Nucleus accumbens (tissue), 56 donors: ENCODE results near the gene GASK1A.

ENCODE experiments used
- DNase-seq, 56 donors: peaks; one replicate each; lab custom pipeline; 2025; lab: John Stamatoyannopoulos, UW

GASK1A gene

GRCh38 chr3:43012174-43012573 lies 33.1 kb downstream of the GASK1A start:
- DNase-seq = no peak

- no peak for DNase-seq
Measured at GRCh38 chr3:43013256-43013655, 34.1 kb downstream of the GASK1A start.

- no peak for DNase-seq
Measured at GRCh38 chr3:43013743-43014155, 34.6 kb downstream of the GASK1A start.

GRCh38 chr3:43014241-43014640 lies 35.1 kb downstream of the GASK1A start:
- no peak for DNase-seq

- DNase-seq = no peak
Measured at GRCh38 chr3:43014956-43015355, 35.8 kb downstream of the GASK1A start.

GRCh38 chr3:43015572-43015971 lies 36.5 kb downstream of the GASK1A start:
- no peak for DNase-seq

GRCh38 chr3:43015991-43016865 lies 37.1 kb downstream of the GASK1A start:
- no peak for DNase-seq

GRCh38 chr3:43017004-43017403 lies 37.9 kb downstream of the GASK1A start:
- no peak for DNase-seq

GRCh38 chr3:43017593-43018195 lies 38.6 kb downstream of the GASK1A start:
- DNase-seq = no peak

- DNase-seq = no peak
Measured at GRCh38 chr3:43018246-43018645, 39.1 kb downstream of the GASK1A start.

GRCh38 chr3:43019006-43019809 lies 40.1 kb downstream of the GASK1A start:
- DNase-seq = no peak

GRCh38 chr3:43019826-43020225 lies 40.7 kb downstream of the GASK1A start:
- DNase-seq = no peak

- no peak for DNase-seq
Measured at GRCh38 chr3:43021186-43021585, 42.1 kb downstream of the GASK1A start.

GRCh38 chr3:43022121-43022520 lies 43.0 kb downstream of the GASK1A start:
- no peak for DNase-seq

GRCh38 chr3:43023066-43023465 lies 44.0 kb downstream of the GASK1A start:
- DNase-seq = no peak

- no peak for DNase-seq
Measured at GRCh38 chr3:43023746-43024145, 44.6 kb downstream of the GASK1A start.

GRCh38 chr3:43024181-43024885 lies 45.2 kb downstream of the GASK1A start:
- DNase-seq = no peak

GRCh38 chr3:43025423-43025822 lies 46.3 kb downstream of the GASK1A start:
- no peak for DNase-seq

GRCh38 chr3:43028001-43028400 lies 48.9 kb downstream of the GASK1A start:
- no peak for DNase-seq

GRCh38 chr3:43028678-43029490 lies 49.8 kb downstream of the GASK1A start:
- no peak for DNase-seq
